GM12865 (cell line): ENCODE data around the gene LNX2.

Experiments
- DNase-seq: peaks from one replicate; pipeline ENCODE4 v3.0.0; 2010; ENCODE audit warnings: low read depth
- H3K4me3 ChIP-seq: 2 replicates; pipeline ENCODE4 v1.5.1; 2011; ENCODE audit warnings: mild to moderate bottlenecking, low read depth, low read length, control low read depth
- CTCF ChIP-seq: IDR thresholded peaks from 2 replicates; pipeline ENCODE4 v1.5.1; 2011; ENCODE audit warnings: low read length, control low read depth, low read depth, inconsistent platforms; ENCODE audit not compliant: insufficient read depth; ENCODE audit errors: missing control alignments

Gene LNX2

GRCh38 chr13:27661017-27661416 lies 40.7 kb upstream of the LNX2 start:
- TF ChIP-seq CTCF = no peak
- no peak for DNase-seq
- no peak overlapping the region for H3K4me3 ChIP-seq

- no peak overlapping the region for H3K4me3 ChIP-seq
- no peak for DNase-seq
- TF ChIP-seq CTCF = no peak
These were observed 40.2 kb upstream of the LNX2 start for GRCh38 chr13:27660511-27660910.

GRCh38 chr13:27659145-27659865 lies 39.0 kb upstream of the LNX2 start:
- DNase-seq = no peak
- H3K4me3 ChIP-seq = no peak overlapping the region
- no peak for TF ChIP-seq CTCF

GRCh38 chr13:27658546-27658945 lies 38.2 kb upstream of the LNX2 start:
- no peak for TF ChIP-seq CTCF
- no peak for DNase-seq
- no peak overlapping the region for H3K4me3 ChIP-seq

GRCh38 chr13:27657724-27658123 lies 37.4 kb upstream of the LNX2 start:
- no peak for TF ChIP-seq CTCF
- DNase-seq = no peak
- H3K4me3 ChIP-seq = no peak overlapping the region

GRCh38 chr13:27654816-27655215 lies 34.5 kb upstream of the LNX2 start:
- TF ChIP-seq CTCF = no peak
- no peak for DNase-seq
- no peak overlapping the region for H3K4me3 ChIP-seq

- TF ChIP-seq CTCF = no peak
- DNase-seq = no peak
- H3K4me3 ChIP-seq = no peak overlapping the region
These were observed 33.7 kb upstream of the LNX2 start for GRCh38 chr13:27654059-27654458.
